Mesenteric fat pad (tissue), 1 donor: ENCODE measurements around the gene GNS. TPM values are rescaled to one million over a fixed set of nuclear protein-coding genes. Genes with fewer than 3 reads are reported as not detected.
"Not testable (repeated sequence)": the region's sequence is repeated elsewhere in the genome, so short reads cannot be mapped to it uniquely, and the experiment has no call there.

Experiments used
- DNase-seq: peaks from one replicate; pipeline ENCODE4 v3.0.0-alpha.2; 2020; ENCODE audit warnings: low spot score
- long read RNA-seq: library from polyadenylated mRNA; unstranded; transcript quantifications from one replicate; pipeline ENCODE4 v2.0.0, GENCODE V29; 2020
- total RNA-seq: library from RNA; stranded (reverse); fragmentation: NEBNext Ultra II Directional; extraction: Animal tissue kit (Norgen Biotek cat#: 25700); gene quantifications from one replicate; pipeline ENCODE4 v1.2.1, GENCODE V29; 2021
- donor health status: DM: yes; HTN: yes; CAD: no.

The GNS gene
- 278 TPM for total RNA-seq
- long read RNA-seq, full-length matches to known transcripts: 26 of 100 reads
- long read RNA-seq, partial matches to known transcripts: 29 of 100 reads
- long read RNA-seq, other reads (novel, unspliced or antisense): 45 of 100 reads

GRCh38 chr12:64759035-64759894 lies at the start of gene GNS:
TSS of gene GNS (minus strand) at chr12:64759406. CDS start at chr12:64759276, 130 bp downstream.
- DNase-seq: peak; percentile 99

GRCh38 chr12:64808110-64808509 lies 48.9 kb upstream of the GNS start:
- no peak for DNase-seq

- DNase-seq: no peak
Observed at GRCh38 chr12:64806593-64807460, 47.6 kb upstream of the GNS start.

GRCh38 chr12:64806173-64806572 lies 47.0 kb upstream of the GNS start:
- no peak for DNase-seq

- DNase-seq: not testable (repeated sequence)
Observed at GRCh38 chr12:64802180-64802775, 43.1 kb upstream of the GNS start.

GRCh38 chr12:64801381-64801780 lies 42.2 kb upstream of the GNS start:
- no peak for DNase-seq

- no peak for DNase-seq
Observed at GRCh38 chr12:64800640-64801039, 41.4 kb upstream of the GNS start.

GRCh38 chr12:64798165-64798564 lies 39.0 kb upstream of the GNS start:
- no peak for DNase-seq

- DNase-seq: no peak
Observed at GRCh38 chr12:64797156-64797555, 38.0 kb upstream of the GNS start.

- DNase-seq: no peak
Observed at GRCh38 chr12:64796205-64796845, 37.1 kb upstream of the GNS start.

GRCh38 chr12:64794305-64794704 lies 35.1 kb upstream of the GNS start:
- DNase-seq: no peak

- no peak for DNase-seq
Observed at GRCh38 chr12:64793610-64794009, 34.4 kb upstream of the GNS start.

GRCh38 chr12:64792128-64792527 lies 32.9 kb upstream of the GNS start:
- no peak for DNase-seq

GRCh38 chr12:64791036-64791435 lies 31.8 kb upstream of the GNS start:
- DNase-seq: no peak

GRCh38 chr12:64790166-64790565 lies 31.0 kb upstream of the GNS start:
- DNase-seq: no peak

GRCh38 chr12:64785838-64786237 lies 26.6 kb upstream of the GNS start:
- no peak for DNase-seq

GRCh38 chr12:64782191-64782876 lies 23.1 kb upstream of the GNS start:
- no peak for DNase-seq

- no peak for DNase-seq
Observed at GRCh38 chr12:64781280-64782190, 22.3 kb upstream of the GNS start.

- DNase-seq: peak; percentile 92
Observed at GRCh38 chr12:64780531-64781279, 21.5 kb upstream of the GNS start.
